ENCODE data around the gene MPZL3. TPM values are rescaled to one million over a fixed set of nuclear protein-coding genes. Genes with fewer than 3 reads are reported as not detected.

Gene MPZL3
- total and polyA plus RNA-seq, 9 donors: 0.25 to 7.0 (median 1.0) TPM

- TF ChIP-seq CTCF (IDR thresholded peaks at IDR 0.05): no peak
- Histone ChIP-seq H3K4me3 (no peak overlapping the region), H3K4me1 (ENCODE audit: insufficient read depth) (no peaks in the 10 kb centered on the region), H3K27me3 (no peaks in the 10 kb centered on the region), H3K27ac (no peak overlapping the region), H3K9me3 (no peaks in the 10 kb centered on the region), H3K36me3 (no peaks in the 10 kb centered on the region)
- no peak for DNase-seq
- intact Hi-C loops (cut with DNase I): no loop called here
- WGBS, 3 donors: 78 to 81% (median 78%) methylated on average over 5 of the region's 5 CpGs
These were observed 12.5 kb downstream of the MPZL3 start for GRCh38 chr11:118239509-118240205.

- H3K4me1 ChIP-seq (ENCODE audit: insufficient read depth): no peaks in the 10 kb centered on the region
- intact Hi-C loops (cut with DNase I): no loop called here
- no peaks in the 10 kb centered on the region for H3K27me3 ChIP-seq
- WGBS, 3 donors: 86 to 91% (median 89%) methylated on average over 1 of the region's 1 CpG
- no peaks in the 10 kb centered on the region for H3K9me3 ChIP-seq
- H3K4me3 ChIP-seq: no peak overlapping the region
- no peak for DNase-seq
- H3K36me3 ChIP-seq: no peaks in the 10 kb centered on the region
- no peak overlapping the region for H3K27ac ChIP-seq
- TF ChIP-seq POLR2A (IDR thresholded peaks at IDR 0.05): no peak
- no peak for TF ChIP-seq EP300 (IDR thresholded peaks at IDR 0.05)
- no peak for TF ChIP-seq CTCF (IDR thresholded peaks at IDR 0.05)
These were observed 13.2 kb downstream of the MPZL3 start for GRCh38 chr11:118238929-118239328.

- Histone ChIP-seq H3K27ac (no peak overlapping the region), H3K27me3 (no peaks in the 10 kb centered on the region), H3K4me3 (no peak overlapping the region), H3K36me3 (no peaks in the 10 kb centered on the region), H3K9me3 (no peaks in the 10 kb centered on the region), H3K4me1 (ENCODE audit: insufficient read depth) (no peaks in the 10 kb centered on the region)
- TF ChIP-seq POLR2A (IDR thresholded peaks at IDR 0.05): no peak
- no peak for TF ChIP-seq CTCF (IDR thresholded peaks at IDR 0.05)
- no peak for TF ChIP-seq EP300 (IDR thresholded peaks at IDR 0.05)
- intact Hi-C loops (cut with DNase I): no loop called here
- WGBS, 3 donors: 90 to 94% (median 90%) methylated on average over 2 of the region's 2 CpGs
- DNase-seq: no peak
These were observed 13.7 kb downstream of the MPZL3 start for GRCh38 chr11:118238421-118238820.

- intact Hi-C loops (cut with DNase I): no loop called here
- Histone ChIP-seq H3K4me1 (ENCODE audit: insufficient read depth) (no peaks in the 10 kb centered on the region), H3K9me3 (no peaks in the 10 kb centered on the region), H3K36me3 (no peaks in the 10 kb centered on the region), H3K4me3 (no peak overlapping the region), H3K27ac (no peak overlapping the region), H3K27me3 (no peaks in the 10 kb centered on the region)
- no peak for DNase-seq
- 62 to 81% (median 67%) methylated on average over 2 of the region's 2 CpGs for WGBS, 3 donors
- no peak for TF ChIP-seq EP300 (IDR thresholded peaks at IDR 0.05)
- TF ChIP-seq CTCF (IDR thresholded peaks at IDR 0.05): no peak
- TF ChIP-seq POLR2A (IDR thresholded peaks at IDR 0.05): no peak
These were observed 16.0 kb downstream of the MPZL3 start for GRCh38 chr11:118236170-118236569.
